Epithelial cell of prostate (primary cell): ENCODE measurements around the gene POLN.
"Not testable (repeated sequence)": the region's sequence is repeated elsewhere in the genome, so short reads cannot be mapped to it uniquely, and the experiment has no call there.

Experiments
- DNase-seq: peaks from one replicate; pipeline ENCODE4 v3.0.0-alpha.2; 2011; ENCODE audit warnings: low read depth, low spot score
- H3K27ac ChIP-seq: fragments of 450-650 bp; 2 replicates; pipeline ENCODE4 v1.5.1; 2017; ENCODE audit warnings: mild to moderate bottlenecking

POLN gene

GRCh38 chr4:2174061-2174460 is 67.9 kb downstream of the POLN start:
- no peak for DNase-seq
- H3K27ac ChIP-seq = no peak overlapping the region

GRCh38 chr4:2172627-2173231 is 69.2 kb downstream of the POLN start:
- no peak for DNase-seq
- no peak overlapping the region for H3K27ac ChIP-seq

DNA sequence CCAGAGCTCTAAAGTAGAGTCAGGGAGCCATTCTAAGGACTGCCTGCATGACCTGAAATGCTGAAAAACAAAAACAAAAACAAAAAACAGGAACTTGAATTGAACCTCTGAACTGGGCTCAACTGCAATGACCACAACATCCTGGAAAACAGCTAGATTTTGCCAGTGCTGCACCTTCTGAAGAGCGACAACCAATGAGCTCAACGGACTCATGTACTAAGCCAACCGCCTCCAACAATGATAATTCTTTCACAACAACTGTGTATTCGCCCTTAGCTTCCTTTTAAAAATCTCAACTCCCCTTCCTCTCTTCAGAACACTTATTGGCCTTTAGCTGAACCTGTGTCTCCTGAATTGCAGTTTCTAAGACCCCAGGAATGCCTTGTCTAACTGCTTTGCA is 69.8 kb downstream of the POLN start:
- H3K27ac ChIP-seq = no peak overlapping the region
- no peak for DNase-seq

DNA sequence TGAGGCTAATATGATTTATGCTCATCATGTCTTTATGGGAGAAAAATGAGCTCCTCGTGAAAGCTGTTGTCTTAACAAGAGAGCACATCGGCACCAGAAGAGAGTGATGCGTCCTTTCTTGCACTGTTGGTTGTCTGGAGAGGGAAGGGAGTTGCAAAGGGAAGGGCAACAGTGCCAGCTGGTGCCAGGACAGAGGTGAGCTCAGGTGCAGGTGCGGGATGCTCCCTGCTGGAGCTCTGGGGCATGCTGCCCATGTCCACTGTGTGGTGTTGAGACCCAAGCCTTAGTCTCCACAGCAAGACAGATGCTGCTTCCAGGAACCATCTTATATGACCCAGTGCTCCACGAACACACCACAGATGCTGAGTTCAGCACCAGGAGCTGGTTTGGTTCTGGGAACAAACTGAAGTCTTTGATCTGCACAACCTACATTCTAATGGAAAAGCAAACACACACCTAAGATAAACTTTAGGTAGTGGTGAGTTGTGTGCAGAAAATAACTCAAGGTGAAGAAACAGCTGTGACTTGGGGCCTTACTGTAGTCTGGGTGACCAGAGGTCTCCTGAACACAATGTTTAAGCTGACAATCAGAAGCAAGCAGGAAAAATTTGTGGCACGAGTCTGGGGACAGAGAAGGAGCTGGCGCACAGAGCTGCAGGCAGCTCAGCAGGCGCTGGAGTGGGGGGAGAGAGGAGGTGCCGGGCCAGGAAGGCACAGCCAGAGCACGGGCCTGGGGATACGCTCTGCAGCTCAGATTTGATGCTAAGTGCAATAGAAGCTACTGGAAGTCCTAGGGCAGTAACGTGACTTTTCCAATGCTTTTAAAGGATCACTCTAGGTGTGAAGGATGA is 73.2 kb downstream of the POLN start:
- no peak overlapping the region for H3K27ac ChIP-seq
- no peak for DNase-seq

GRCh38 chr4:2166253-2166652 is 75.7 kb downstream of the POLN start:
- DNase-seq = no peak

GRCh38 chr4:2165391-2165790 is 76.5 kb downstream of the POLN start:
- DNase-seq = no peak
- no peak overlapping the region for H3K27ac ChIP-seq

More at GRCh38 chr4:2166253-2166652, 75.7 kb downstream of the POLN start:
- no peak overlapping the region for H3K27ac ChIP-seq

- DNase-seq = no peak
Observed at GRCh38 chr4:2163311-2163821, 78.6 kb downstream of the POLN start.

GRCh38 chr4:2161092-2161703 is 80.7 kb downstream of the POLN start:
- not testable (repeated sequence) for H3K27ac ChIP-seq, DNase-seq

More at GRCh38 chr4:2163311-2163821, 78.6 kb downstream of the POLN start:
- H3K27ac ChIP-seq = no peak overlapping the region

DNA sequence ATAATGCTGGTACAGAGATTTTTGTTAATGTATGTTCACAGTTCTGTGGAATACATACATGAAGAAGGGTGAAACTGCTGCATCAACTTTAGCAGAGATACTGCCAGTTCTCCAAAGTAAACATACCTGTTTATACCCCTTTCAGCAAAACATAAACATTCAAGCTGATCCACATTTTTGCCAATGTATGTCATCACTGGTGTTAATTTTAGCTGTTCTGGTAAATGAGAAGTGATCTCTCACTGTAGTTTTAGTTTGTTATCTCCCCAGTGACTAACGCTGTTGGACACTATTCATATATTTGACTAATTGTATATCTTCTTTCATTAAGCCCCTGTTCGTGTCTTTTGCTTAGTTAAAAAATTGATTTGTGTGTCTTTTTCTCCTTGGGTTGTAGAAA is 82.0 kb downstream of the POLN start:
- DNase-seq = no peak
- no peak overlapping the region for H3K27ac ChIP-seq

- H3K27ac ChIP-seq = no peak overlapping the region
- DNase-seq = no peak
Observed at GRCh38 chr4:2155246-2155645, 86.7 kb downstream of the POLN start.

DNA sequence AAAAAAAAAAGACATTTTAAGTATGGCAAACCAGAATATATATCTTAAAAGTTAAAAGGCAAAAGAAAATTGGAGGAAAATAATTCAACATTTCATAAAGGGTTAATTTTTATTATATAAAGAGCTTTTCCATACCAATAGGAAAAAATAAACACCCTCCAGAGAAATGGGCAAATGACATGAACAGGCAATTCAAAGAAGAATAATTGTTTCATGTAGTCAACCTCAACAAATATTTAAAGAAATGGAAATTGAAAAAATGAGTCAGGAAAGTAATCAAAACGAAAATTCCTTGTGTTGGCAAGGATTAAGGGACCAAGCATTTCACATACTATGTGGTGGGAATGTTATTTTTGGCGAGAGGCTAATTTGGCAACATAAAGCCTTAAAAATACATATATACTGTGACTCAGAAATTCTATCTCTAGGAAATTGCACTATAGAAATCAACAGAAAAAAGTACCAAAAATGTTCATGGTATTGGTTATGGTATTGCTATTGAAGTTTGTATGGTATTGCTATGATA is 87.6 kb downstream of the POLN start:
- no peak for DNase-seq
- no peak overlapping the region for H3K27ac ChIP-seq

- DNase-seq = no peak
- no peak overlapping the region for H3K27ac ChIP-seq
Observed at GRCh38 chr4:2151544-2151943, 90.4 kb downstream of the POLN start.

- no peak for DNase-seq
- no peak overlapping the region for H3K27ac ChIP-seq
Observed at GRCh38 chr4:2150076-2150475, 91.8 kb downstream of the POLN start.

DNA sequence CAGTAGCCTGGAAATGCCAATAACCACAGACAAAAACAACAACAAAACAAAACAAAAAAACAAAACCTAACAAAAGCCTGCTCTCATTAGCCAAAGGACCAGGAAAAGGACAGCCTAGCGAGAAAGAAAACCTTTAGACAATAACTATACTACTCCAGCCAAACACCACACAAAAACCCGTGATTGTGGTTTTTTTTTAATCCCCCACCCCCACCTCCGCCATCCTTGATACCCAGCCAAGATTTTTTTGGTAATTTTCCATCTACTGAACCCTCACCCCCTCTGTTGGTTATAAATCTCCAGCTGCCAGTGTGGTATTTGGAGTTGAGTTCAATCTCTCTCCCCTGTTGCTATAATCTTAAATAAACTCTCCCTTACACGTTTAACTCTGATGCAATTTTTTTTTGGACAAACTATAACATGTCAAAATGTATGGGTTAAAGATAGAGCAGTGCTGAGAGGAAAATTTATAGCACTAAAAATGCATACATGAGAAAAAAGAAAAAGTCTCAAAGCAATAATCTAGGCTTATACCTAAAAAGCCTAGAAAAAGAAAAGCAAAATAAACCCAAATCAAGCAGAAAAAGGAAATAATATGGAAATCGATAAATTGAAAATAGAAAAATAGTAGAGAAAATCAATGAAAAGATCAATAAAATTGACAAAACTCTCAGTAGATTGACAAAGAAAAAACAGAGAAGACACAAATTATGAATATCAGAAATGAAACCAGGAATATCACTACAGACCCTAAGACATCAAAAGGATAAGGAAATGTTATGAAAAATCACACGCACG is 99.1 kb downstream of the POLN start:
- no peak overlapping the region for H3K27ac ChIP-seq
- DNase-seq = no peak

DNA sequence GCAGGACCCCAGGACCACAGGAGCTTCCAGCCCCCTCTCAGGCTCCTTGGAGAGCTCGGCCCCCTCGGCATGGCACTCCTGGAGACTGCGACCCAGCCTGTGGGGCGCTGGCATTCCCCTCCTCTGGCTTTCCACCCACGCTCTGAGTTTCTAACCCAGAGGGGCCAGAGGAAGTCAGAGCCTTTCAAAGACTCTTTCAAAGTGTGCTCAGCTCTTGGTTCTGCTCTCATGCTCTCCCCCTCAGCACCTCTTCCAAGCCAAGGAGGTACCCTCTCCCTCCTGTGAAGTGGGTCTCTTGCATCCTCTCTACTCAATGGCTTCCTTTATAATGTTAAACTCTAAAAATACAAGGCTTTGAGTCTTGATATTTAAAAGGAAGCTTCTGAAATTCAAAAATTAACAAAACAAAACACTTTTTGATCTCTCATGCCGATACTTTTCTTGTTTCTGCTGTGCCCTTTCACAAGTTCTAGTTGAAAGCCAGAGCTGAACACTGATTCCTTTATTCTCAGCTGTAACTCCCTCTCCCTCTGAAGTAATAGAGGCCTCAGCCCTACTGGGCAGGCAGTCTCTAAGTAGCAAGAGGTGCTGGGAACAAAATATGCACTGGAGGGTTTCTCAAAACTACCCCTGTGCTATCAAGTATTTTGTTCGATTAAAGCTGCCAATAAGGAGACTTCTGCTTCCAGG is 100.0 kb downstream of the POLN start:
- no peak for DNase-seq
- no peak overlapping the region for H3K27ac ChIP-seq

GRCh38 chr4:2141022-2141761 is 100.7 kb downstream of the POLN start:
- no peak overlapping the region for H3K27ac ChIP-seq

GRCh38 chr4:2138846-2139500 is 102.9 kb downstream of the POLN start:
- no peak for DNase-seq

More at GRCh38 chr4:2141022-2141761, 100.7 kb downstream of the POLN start:
- no peak for DNase-seq

DNA sequence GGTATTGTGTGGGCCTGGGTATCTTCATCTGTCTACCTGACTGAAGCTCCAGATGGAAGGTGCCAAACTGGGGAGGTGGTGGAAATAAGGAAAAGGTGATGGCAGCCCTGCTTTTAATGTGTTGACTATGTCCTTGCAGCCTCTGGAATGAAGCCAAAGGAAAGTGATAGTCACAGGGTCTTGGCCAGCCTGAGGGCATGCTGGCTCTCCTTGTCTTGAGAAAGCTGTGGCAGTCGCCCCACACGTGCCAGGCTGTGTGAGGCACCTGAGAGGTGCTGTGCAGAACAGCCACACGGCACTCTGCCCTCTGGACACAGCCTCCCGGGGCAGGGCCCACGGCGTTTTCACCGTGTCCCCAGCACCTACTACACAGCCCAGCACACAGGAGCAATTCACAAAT is 105.2 kb downstream of the POLN start:
- no peak for DNase-seq
- H3K27ac ChIP-seq = no peak overlapping the region

More at GRCh38 chr4:2138846-2139500, 102.9 kb downstream of the POLN start:
- no peak overlapping the region for H3K27ac ChIP-seq
